ENCODE results near the gene GZMM.

GZMM gene

DNA sequence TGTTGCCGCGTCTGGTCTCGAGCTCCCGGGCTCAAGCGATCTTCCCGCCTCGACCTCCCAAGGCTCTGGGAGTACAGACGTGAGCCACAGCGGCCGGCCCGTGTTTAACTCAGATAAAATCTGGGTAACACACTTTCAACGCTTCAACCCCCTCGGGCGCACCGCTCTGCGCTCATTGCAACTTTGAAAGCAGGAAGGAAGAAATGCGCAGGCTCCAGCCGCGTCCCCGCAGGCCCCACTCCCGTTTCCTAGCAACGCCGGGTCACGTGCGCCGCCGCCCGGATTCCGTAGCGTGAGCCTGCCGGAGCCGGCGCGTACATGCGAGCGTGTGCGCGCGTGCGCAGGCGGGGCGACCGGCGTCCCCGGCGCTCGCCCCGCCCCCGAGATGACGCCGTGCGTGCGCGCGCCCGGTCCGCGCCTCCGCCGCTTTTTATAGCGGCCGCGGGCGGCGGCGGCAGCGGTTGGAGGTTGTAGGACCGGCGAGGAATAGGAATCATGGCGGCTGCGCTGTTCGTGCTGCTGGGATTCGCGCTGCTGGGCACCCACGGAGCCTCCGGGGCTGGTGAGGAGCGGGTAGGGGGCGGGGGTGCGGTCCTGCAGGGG lies 28.4 kb downstream of the GZMM start, which contains the start of gene BSG:
TSS of gene BSG (plus strand) at position 457 of the 603 bp plus-strand sequence. CDS start at position 496, 39 bp downstream.
- Histone ChIP-seq H3K36me3 (ENCODE audit: control insufficient read depth, insufficient read depth, low read length) (no peaks in the 10 kb centered on the region), H3K9me3 (ENCODE audit: control insufficient read depth, low read length) (no peaks in the 10 kb centered on the region), H3K79me2 (peaks cover 44% of the 10 kb centered on the region), H3K4me3 (ENCODE audit: low read depth, low read length) (peak within 1 kb of the TSS; percentile 93), H3K27ac (peak within 1 kb of the TSS; percentile 69), H3K9ac (peak within 1 kb of the TSS; percentile 87), H2AFZ (peak within 1 kb of the TSS; percentile 91), H3K4me1 (no peaks in the 10 kb centered on the region), H3K4me2 (ENCODE audit: low read length) (peak within 1 kb of the TSS; percentile 83), H3K27me3 (ENCODE audit: control insufficient read depth, insufficient read depth, low read length) (no peaks in the 10 kb centered on the region)
- TF ChIP-seq, protein P1, sequence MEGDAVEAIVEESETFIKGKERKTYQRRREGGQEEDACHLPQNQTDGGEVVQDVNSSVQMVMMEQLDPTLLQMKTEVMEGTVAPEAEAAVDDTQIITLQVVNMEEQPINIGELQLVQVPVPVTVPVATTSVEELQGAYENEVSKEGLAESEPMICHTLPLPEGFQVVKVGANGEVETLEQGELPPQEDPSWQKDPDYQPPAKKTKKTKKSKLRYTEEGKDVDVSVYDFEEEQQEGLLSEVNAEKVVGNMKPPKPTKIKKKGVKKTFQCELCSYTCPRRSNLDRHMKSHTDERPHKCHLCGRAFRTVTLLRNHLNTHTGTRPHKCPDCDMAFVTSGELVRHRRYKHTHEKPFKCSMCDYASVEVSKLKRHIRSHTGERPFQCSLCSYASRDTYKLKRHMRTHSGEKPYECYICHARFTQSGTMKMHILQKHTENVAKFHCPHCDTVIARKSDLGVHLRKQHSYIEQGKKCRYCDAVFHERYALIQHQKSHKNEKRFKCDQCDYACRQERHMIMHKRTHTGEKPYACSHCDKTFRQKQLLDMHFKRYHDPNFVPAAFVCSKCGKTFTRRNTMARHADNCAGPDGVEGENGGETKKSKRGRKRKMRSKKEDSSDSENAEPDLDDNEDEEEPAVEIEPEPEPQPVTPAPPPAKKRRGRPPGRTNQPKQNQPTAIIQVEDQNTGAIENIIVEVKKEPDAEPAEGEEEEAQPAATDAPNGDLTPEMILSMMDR (IDR thresholded peaks at IDR 0.05), result no peak

DNA sequence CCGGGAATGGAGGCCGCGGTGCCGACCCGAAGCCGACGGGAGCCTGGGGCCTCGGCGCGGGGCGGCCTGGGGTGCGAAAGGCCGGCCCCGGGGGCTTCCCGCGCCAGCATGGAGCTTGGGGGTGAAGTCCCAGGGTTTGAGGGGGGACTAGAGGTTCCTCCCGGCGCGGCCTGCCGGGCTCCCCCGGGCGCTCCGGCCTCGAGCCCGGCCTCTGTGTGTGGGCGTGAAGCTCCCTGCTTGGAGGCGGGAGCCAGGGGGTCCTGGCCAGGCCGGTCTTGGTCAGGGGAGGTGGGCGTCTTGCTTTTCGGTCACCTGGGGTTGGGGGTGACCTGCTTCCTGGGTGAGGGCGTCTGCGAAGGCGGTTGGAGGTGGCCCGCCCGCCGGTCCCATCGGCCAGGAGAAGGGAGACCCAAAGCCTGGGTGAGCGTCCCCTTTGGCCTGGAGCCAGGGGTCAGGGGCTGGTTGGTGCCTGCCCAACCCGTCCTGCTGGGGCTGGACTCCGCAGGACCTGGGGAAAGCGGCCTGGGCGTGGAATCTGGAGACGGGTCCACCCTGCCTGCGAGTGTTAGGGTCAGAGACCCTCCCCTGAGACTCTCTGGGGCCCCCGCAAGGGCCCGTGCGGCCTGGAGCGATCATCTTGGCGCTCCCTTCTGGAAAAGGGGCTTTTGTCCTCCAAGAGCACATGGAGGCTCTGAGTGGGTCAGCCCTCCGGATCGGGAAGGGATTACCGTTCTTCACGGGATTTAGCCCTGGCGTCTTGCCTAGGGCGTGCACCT lies 29.1 kb downstream of the GZMM start:
- Histone ChIP-seq H3K4me1 (no peaks in the 10 kb centered on the region), H3K4me2 (ENCODE audit: low read length) (peak overlapping the region; percentile 83), H3K4me3 (ENCODE audit: low read depth, low read length) (peak overlapping the region; percentile 93), H3K27ac (peak overlapping the region; percentile 57), H3K9ac (peak overlapping the region; percentile 87), H3K9me3 (ENCODE audit: control insufficient read depth, low read length) (no peaks in the 10 kb centered on the region), H3K79me2 (peaks cover 49% of the 10 kb centered on the region), H3K27me3 (ENCODE audit: control insufficient read depth, insufficient read depth, low read length) (no peaks in the 10 kb centered on the region), H2AFZ (peak overlapping the region; percentile 77), H3K36me3 (ENCODE audit: control insufficient read depth, insufficient read depth, low read length) (no peaks in the 10 kb centered on the region)
- TF ChIP-seq, protein P1 (IDR thresholded peaks at IDR 0.05), result no peak

DNA sequence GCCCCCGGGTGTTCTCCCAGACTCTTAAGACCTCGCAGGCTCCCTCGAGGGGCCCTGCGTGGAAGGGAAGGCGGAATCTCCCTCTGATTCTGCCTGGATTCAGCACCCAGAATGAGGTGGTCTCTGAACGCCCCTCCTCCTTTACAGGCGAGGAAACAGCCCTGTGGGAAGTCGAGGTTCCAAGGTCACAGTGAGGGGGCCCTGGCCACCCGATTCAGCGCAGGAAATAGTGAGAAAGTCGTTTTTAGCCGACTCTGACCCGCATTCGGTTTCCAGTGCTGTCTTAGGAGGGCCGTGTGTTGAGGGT lies 29.6 kb downstream of the GZMM start:
- Histone ChIP-seq H2AFZ (no peak overlapping the region), H3K9me3 (ENCODE audit: control insufficient read depth, low read length) (no peaks in the 10 kb centered on the region), H3K4me1 (no peaks in the 10 kb centered on the region), H3K27me3 (ENCODE audit: control insufficient read depth, insufficient read depth, low read length) (no peaks in the 10 kb centered on the region), H3K9ac (no peak overlapping the region), H3K36me3 (ENCODE audit: control insufficient read depth, insufficient read depth, low read length) (no peaks in the 10 kb centered on the region), H3K4me3 (ENCODE audit: low read depth, low read length) (peak overlapping the region; percentile 93), H3K79me2 (peaks cover 49% of the 10 kb centered on the region), H3K4me2 (ENCODE audit: low read length) (peak overlapping the region; percentile 83), H3K27ac (no peak overlapping the region)
- TF ChIP-seq, protein P1 (IDR thresholded peaks at IDR 0.05), result no peak

DNA sequence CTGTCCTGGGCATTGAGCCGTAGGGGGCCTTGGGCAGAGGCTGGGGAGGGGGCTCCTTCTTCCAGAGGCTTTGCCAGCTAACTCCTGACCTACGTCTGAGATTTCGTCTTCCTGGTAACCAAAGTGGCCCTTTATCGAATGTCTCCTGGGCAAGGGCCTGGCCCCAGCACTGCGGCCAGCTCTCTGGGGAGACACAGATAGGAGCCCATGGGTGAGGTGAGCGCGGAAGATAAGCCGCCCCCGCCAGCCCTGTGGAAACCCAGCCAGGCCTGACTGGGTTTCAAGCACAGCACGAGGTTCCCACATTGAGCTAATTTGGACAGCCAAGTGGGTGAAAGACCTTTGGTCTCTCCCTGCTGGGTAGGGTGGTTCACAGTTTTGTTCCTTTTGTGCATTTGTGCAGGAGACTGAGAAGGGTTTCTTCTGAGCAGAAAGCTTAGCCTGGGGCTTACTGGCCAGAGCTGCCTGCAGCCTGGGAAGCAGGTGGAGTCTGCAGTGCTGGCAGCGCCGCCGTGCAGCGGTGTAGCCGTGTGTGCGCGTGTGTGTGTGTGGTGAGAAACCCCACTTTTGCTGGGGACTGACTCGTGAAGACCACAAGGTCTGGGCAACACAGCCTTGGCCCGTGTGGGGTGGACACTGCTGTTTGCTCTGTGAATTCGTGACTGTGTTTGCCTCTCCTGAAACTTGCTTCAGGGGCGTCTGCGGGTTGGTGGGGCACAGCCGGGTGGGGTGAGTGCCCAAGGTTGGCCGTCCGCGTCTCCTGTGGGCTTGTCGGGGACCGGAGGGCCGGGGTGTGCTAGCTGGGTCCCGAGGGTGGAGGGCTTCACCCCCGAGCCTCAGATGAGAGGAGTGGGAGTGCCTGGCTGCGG lies 31.0 kb downstream of the GZMM start:
- H3K36me3 ChIP-seq (ENCODE audit: control insufficient read depth, insufficient read depth, low read length), result no peaks in the 10 kb centered on the region
- no peak overlapping the region for H3K27ac ChIP-seq
- H3K27me3 ChIP-seq (ENCODE audit: control insufficient read depth, insufficient read depth, low read length), result no peaks in the 10 kb centered on the region
- TF ChIP-seq, protein P1 (IDR thresholded peaks at IDR 0.05), result no peak
- no peak overlapping the region for H3K9ac ChIP-seq
- H3K9me3 ChIP-seq (ENCODE audit: control insufficient read depth, low read length), result no peaks in the 10 kb centered on the region
- no peak overlapping the region for H2AFZ ChIP-seq
- H3K4me3 ChIP-seq (ENCODE audit: low read depth, low read length), result peak overlapping the region; percentile 34
- peak overlapping the region; percentile 63 for H3K4me2 ChIP-seq (ENCODE audit: low read length)
- H3K4me1 ChIP-seq, result no peaks in the 10 kb centered on the region
- peaks cover 49% of the 10 kb centered on the region for H3K79me2 ChIP-seq

Measured in parathyroid adenoma (tissue), 2 donors.